ENCODE results near the gene ZBTB12.
A peak's percentile ranks its signal among the peaks of the same experiment; 100 is the strongest.

The ZBTB12 gene

GRCh38 chr6:31896493-31896855, 5.4 kb downstream of the ZBTB12 start:
- DNase-seq: no peak

- no peak for DNase-seq
Measured at GRCh38 chr6:31892821-31893220, 9.1 kb downstream of the ZBTB12 start.

DNA sequence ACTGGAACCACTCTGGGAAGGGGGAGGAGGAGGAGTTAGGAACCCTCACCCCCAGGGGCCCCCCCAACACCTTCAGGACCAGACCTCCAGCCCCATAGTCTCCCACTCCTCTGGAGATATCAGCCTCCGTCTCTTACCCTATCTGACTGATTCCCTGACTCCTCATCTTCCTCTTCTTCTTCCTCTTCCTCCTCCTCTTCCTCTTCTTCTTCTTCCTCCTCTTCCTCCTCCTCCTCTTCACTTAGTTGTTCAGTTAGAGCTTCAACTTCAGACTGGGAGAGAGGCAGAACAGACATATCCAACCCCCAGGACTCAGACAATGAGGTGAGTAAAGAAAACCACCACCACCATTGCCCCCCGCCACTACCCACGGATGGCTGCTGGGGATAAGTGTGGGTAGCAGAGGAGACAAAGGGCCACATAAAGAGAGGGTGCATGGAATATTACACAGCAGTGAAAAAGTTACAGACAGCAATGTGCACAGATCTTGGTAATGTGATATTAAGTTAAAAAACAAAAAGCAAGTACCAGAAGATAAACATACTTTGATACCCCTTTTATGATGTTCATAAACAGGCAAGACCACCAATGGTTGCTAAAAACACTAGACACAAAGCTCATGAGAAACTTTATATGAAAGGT, 12.4 kb downstream of the ZBTB12 start:
- DNase-seq: no peak

DNA sequence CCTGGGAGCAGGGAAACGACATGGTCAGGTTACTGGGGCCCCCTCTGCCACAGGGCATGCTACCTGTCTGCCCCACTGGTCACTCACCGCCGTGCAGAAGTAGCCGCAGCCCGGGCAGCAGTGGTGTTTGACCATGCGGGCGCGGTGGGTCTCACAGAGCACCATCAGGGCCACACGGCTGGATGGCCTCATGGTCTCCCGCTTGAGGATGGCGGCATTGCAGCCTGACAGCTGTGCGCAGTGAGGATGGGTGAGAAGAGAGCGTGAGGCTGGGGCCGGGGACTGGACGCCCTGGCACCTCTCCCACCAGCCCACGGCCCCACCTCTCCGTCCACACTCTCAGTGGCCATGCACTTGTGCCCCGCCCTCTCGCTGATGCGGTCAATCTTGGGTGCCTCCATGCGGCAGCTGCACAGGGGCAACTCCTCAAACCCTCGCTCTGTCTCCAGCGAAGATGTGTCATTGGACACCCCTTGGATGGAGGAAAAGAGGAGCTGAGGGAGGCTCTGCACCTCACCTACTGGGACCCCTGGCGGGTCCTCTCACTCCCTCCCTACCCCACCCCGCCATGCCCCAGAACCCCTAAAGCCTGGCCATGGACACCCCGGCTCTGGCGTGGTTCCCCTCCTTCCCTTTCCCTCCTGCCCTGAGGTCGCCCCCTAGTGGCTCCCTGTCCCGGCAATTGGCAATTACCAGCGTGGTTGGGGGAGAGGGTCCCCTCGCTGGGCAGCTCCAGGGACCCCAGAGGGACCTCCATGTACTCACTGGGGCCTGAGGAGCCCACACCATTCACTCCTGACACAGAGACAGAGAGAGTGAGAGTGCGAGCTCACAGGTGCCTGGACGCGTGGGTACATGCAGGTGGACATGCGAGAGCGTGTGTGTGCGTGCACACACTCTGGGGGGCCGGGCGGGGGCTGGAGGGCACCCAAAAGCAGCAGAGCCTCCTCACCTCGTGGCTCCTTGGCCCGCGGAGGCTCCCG, 13.3 kb downstream of the ZBTB12 start:
- peak; percentile 26 for DNase-seq

DNA sequence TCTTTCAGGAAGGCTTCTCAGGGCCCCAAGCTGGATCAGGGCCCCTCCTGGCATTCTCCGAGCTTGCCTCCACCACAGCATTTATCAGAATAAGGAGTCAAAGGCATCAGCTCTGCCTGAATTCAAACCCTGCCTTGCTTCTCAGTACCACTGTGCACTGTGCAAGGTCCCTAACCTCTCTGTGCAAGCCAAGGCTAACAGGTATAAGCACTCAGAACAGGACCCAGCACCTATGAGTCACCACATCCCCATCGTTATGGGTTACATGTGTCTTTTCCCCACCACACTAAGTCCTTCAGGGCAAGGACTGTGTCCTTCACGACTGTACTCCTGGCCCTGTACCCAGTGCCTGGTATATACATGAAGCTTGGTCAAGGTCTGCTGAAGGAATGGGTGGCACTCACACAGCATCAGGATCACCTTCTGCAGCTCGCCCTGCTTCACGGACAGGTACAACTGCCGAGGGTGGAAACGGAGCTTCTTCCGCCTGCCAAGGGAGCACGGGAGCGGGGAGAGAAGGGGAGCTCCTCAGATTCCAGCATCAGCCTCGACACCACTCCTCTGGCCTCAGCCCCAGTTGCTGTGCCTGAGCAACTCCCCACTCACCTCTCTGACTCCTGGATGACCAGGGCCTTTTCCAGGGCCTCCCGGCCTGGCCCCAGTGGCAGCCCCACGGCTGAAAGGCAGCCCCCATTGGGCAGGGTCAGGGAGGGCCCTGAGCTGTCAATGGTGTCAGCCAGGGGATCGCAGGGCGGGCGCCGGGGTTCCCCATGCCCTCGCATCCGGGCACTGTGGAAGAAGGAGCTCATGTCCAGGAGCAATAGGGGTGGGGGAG, 14.5 kb downstream of the ZBTB12 start:
- no peak for DNase-seq

DNA sequence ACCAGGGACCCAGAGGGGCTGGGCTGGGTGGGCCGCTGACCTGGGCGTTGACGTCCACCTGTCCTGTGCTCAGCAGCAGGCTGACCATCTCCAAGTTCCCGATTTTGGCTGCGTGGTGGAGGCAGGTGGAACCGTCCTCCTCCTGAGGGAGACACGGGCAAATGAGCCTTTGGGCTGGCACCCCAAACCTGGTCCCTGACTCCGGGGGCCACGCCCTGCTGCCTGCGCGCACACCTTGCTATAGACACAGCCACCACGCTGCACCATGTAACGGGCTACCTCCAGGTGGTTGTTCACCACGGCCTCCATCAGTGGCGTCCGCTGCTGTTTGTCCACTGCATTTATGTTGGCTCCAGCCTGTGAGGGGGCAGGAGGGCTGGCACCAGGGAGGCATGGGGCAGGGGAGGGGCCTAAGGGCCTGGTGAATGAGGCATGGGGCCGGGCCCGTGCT, 15.3 kb downstream of the ZBTB12 start:
- DNase-seq: no peak

DNA sequence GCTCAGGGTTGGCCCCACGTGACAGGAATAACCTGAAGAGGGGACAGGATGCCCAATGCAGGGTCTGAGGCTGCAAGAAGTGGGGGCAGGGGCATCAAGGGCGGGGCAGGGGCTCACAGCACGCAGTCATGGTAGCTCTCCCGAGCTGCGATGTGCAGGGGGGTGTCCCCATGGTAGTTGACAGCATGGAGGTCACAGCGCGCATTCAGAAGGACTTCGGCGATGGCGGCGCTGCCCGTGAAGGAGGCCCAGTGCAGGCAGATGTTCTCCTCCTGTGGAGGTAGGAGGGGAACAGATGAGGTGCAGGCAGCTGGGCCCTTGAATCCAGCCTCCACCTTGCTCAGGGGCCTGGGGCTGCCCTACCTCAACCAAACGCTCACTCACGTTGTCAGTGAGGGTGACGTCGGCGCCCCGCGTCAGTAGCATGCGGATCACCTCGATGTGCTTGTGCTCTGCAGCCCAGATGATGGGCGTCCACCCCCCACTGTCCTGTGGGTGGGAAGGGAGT, 17.3 kb downstream of the ZBTB12 start:
- DNase-seq: no peak

DNA sequence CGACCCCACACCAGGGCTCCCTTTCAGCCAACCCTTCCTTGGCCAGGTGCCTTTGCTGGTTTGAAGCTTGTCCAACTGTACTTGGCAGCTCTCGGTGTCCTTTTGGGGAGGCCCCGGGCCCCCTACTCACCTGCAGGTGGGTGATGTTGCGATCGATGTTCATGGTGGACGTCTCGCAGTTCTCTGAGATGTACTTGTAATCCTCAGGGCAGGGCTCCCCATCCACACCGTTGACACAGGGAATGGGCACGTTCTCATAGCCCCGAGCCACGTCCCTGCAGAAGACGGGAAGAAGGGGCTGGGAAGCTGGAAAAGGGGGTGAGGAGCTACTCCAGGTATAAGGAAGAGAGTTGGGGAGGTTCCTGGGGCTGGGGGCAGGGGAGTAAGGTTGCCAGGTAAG, 18.2 kb downstream of the ZBTB12 start:
- no peak for DNase-seq

GRCh38 chr6:31882344-31882743, 19.5 kb downstream of the ZBTB12 start:
- DNase-seq: no peak

DNA sequence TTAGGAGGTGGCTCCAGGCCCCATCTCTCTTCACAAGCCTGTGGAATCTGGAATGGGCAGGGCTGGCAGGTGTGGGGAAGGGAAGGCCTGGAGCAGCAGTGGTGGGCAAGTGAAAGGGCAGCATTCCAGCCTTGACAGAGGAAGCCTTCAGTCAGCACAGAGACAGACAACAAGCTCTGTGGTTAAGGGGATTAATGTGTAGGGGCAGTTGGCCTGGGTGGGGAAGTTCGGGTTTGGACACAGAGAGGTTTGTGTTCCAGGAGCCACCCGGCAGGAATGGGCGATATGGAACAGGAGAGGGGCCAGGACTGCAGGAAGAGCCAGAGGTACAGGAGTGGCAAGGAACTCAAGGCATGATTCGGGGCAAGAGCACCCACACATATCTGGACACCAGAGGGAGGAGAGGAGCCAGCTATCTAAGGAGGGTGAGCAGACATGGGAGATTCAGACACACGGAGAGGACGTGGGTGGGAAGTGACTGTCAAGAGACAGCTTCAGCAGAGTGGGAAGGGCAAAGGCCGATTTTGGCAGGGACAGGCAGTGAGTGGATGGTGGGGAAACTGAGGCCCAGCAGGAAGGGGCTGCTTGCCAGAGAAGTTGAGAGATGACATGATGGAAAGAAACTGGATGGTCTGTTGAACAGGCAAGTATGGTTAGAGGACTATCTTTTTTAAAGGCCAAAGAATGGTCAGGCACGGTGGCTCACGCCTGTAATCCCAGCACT, 20.6 kb downstream of the ZBTB12 start:
- DNase-seq: no peak

- DNase-seq: no peak
Measured at GRCh38 chr6:31880616-31881015, 21.3 kb downstream of the ZBTB12 start.

DNA sequence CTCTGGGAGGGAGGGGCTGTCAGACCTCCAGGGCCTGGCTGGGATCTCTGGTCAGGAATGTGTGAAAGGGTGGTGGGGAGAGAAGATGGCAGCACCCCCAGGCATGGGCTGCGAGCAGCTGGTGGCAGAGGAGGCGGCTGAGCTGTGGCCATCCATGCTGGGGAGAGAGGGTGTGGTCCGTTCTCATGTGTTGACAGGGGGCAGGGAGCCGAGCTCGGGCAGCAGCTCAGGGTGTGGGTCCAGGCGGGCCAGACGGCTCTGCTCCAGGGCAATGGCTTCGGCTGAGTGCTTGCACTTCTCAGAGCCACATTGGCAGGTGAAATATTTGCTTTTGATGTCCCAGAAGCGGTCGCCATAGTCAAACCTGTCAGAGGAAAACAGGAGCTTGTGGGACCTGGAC, 22.0 kb downstream of the ZBTB12 start:
- no peak for DNase-seq

DNA sequence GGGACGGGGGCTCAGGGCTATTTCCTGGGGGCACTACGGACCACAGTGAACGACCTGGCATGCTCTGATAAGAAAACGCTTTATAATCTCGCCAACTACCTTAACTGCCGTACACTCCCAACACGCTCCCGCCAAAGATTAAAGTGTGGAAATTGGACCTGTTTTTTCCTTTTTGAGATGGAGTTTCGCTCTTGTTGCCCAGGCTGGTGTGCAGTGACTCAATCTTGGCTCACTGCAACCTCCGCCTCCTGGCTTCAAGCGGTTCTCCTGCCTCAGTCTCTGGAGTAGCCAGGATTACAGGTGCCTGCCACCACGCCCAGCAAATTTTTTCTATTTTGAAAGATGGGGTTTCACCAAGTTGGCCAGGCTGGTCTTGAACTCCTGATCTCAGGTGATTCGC, 22.7 kb downstream of the ZBTB12 start:
- no peak for DNase-seq

DNA sequence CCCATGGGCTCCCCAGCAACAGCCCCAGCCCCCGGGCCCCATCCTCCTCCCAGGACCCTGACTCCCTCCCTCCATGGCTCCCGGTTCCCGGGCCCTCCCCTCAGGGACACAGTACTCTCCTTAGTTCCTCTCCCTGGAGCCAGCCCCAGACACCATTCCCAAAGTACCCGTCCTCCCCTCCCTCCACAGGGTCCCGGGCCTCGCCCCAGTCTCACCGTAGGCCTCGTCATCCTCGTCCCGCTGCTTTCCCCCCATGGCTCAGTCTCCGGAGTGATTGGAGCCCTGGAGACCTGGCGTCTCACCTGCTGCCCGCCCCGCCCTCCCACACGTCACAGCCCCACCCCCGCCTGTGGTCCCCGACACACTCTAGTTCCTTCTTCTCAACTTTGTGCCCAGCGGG, 23.2 kb downstream of the ZBTB12 start, which contains the start of gene SLC44A4:
Gene SLC44A4, minus strand, starts transcription at position 272 of the 400 bp plus-strand sequence. Its CDS starts 17 bp downstream, at position 255.
- no peak for DNase-seq

DNA sequence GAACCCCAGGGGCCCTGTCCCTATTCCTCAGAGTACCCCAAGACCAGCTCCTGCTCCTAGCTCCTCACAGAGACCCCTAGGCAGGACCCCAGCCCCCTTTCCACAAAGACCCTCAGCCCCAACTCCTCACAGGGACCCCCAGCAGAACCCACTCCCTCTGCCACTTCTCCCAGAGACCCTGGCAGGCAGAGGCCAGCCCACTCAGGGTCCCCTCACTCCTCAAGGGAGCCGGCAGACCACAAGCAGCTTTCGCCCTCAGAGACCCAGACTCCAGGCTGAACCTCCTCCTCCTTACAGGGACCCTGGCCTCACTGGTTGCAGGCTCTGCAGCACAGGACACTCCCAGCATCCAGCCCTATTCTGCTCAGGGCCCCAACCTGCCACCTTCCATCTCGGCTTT, 23.7 kb downstream of the ZBTB12 start:
- DNase-seq: no peak

- DNase-seq: no peak
Measured at GRCh38 chr6:31877651-31878161, 24.2 kb downstream of the ZBTB12 start.

- no peak for DNase-seq
Measured at GRCh38 chr6:31877125-31877650, 24.7 kb downstream of the ZBTB12 start.

- DNase-seq: no peak
Measured at GRCh38 chr6:31876357-31876756, 25.5 kb downstream of the ZBTB12 start.

- DNase-seq: no peak
Measured at GRCh38 chr6:31875877-31876276, 26.0 kb downstream of the ZBTB12 start.

GRCh38 chr6:31874836-31875572, 26.9 kb downstream of the ZBTB12 start:
- no peak for DNase-seq

GRCh38 chr6:31874084-31874670, 27.7 kb downstream of the ZBTB12 start:
- no peak for DNase-seq

Data from OCI-M1 (cell line).